NOMO-1 (cell line): ENCODE data around the gene RAB11FIP4.
"Not testable (repeated sequence)": the region's sequence is repeated elsewhere in the genome, so short reads cannot be mapped to it uniquely, and the experiment has no call there.

ENCODE experiments used
- DNase-seq, 2 experiments: peaks; one replicate each; lab custom pipeline; 2025; ENCODE audit not compliant: unreplicated experiment in 2 of 2; lab: John Stamatoyannopoulos, UW

RAB11FIP4 gene

GRCh38 chr17:31391496-31391949, at the start of gene RAB11FIP4:
Gene RAB11FIP4, plus strand, starts transcription at chr17:31391675. Its CDS starts 178 bp downstream, at chr17:31391853.
- no peak for DNase-seq

- DNase-seq = not testable (repeated sequence)
Observed at GRCh38 chr17:31345191-31345747, 46.2 kb upstream of the RAB11FIP4 start.

- no peak for DNase-seq
Observed at GRCh38 chr17:31349454-31349853, 42.0 kb upstream of the RAB11FIP4 start.

GRCh38 chr17:31355935-31356334, 35.5 kb upstream of the RAB11FIP4 start:
- no peak for DNase-seq

- DNase-seq = no peak
Observed at GRCh38 chr17:31357091-31357490, 34.4 kb upstream of the RAB11FIP4 start.

- DNase-seq = no peak
Observed at GRCh38 chr17:31357839-31358394, 33.6 kb upstream of the RAB11FIP4 start.

GRCh38 chr17:31364012-31364411, 27.5 kb upstream of the RAB11FIP4 start:
- no peak for DNase-seq

GRCh38 chr17:31366088-31366487, 25.4 kb upstream of the RAB11FIP4 start:
- no peak for DNase-seq

GRCh38 chr17:31369266-31369665, 22.2 kb upstream of the RAB11FIP4 start:
- no peak for DNase-seq

- DNase-seq = no peak
Observed at GRCh38 chr17:31371511-31372097, 19.9 kb upstream of the RAB11FIP4 start.

- peak; percentile 47 to 88 for DNase-seq
Observed at GRCh38 chr17:31373150-31374093, 18.1 kb upstream of the RAB11FIP4 start.

- peak; percentile 45 to 73 for DNase-seq
Observed at GRCh38 chr17:31374094-31374447, 17.4 kb upstream of the RAB11FIP4 start.

GRCh38 chr17:31374503-31374902, 17.0 kb upstream of the RAB11FIP4 start:
- no peak for DNase-seq

- DNase-seq = no peak
Observed at GRCh38 chr17:31378638-31379037, 12.8 kb upstream of the RAB11FIP4 start.

GRCh38 chr17:31379597-31380205, 11.8 kb upstream of the RAB11FIP4 start:
- no peak for DNase-seq

- no peak for DNase-seq
Observed at GRCh38 chr17:31381165-31381668, 10.3 kb upstream of the RAB11FIP4 start.

- DNase-seq = not testable (repeated sequence)
Observed at GRCh38 chr17:31382668-31383275, 8.7 kb upstream of the RAB11FIP4 start.

GRCh38 chr17:31383488-31383887, 8.0 kb upstream of the RAB11FIP4 start:
- DNase-seq = not testable (repeated sequence)

GRCh38 chr17:31385428-31386285, 5.8 kb upstream of the RAB11FIP4 start:
- DNase-seq = no peak
